Measurements from ENCODE around the gene RHOF. TPM values are rescaled to one million over a fixed set of nuclear protein-coding genes. Genes with fewer than 3 reads are reported as not detected.

Gene RHOF
- total and polyA plus RNA-seq, 2 of the 13 experiments (the other 11 are each of a cell fraction or from before 2014, with no cell fraction given): 14.6 to 32.2 TPM

GRCh38 chr12:121802843-121803698 lies 9.6 kb upstream of the RHOF start (continued):
- TF ChIP-seq, protein P1, sequence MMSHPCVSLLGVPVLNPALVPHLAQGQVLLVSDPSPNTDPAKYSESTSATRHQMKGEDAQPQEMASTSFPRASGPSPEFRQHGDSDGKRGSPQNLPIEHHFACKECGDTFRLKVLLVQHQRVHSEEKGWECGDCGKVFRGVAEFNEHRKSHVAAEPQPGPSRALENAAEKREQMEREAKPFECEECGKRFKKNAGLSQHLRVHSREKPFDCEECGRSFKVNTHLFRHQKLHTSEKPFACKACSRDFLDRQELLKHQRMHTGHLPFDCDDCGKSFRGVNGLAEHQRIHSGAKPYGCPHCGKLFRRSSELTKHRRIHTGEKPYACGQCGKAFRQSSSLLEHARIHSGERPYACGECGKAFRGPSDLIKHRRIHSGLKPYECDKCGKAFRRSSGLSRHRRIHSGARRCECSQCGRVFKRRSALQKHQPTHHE (CRISPR knock-in tag; IDR thresholded peaks at IDR 0.05; ENCODE audit: borderline replicate concordance): no peak
- no peak for TF ChIP-seq ZBTB34 (CRISPR knock-in tag; IDR thresholded peaks at IDR 0.05)
- TF ChIP-seq JUNB (CRISPR knock-in tag; IDR thresholded peaks at IDR 0.05; ENCODE audit: borderline replicate concordance): no peak
- peak; percentile 59; the same call in 1 of the 2 replicates for TF ChIP-seq IRF2 (CRISPR knock-in tag; IDR thresholded peaks at IDR 0.05)
- TF ChIP-seq, protein P2, sequence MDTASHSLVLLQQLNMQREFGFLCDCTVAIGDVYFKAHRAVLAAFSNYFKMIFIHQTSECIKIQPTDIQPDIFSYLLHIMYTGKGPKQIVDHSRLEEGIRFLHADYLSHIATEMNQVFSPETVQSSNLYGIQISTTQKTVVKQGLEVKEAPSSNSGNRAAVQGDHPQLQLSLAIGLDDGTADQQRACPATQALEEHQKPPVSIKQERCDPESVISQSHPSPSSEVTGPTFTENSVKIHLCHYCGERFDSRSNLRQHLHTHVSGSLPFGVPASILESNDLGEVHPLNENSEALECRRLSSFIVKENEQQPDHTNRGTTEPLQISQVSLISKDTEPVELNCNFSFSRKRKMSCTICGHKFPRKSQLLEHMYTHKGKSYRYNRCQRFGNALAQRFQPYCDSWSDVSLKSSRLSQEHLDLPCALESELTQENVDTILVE (CRISPR knock-in tag; IDR thresholded peaks at IDR 0.05): peak; percentile 36; the same call in 1 of the 2 replicates
- TF ChIP-seq U2AF1 (optimal IDR thresholded peaks at IDR 0.05; ENCODE audit: low read depth, low read length): peak; percentile 78
- no peak for TF ChIP-seq ZNF879 (CRISPR knock-in tag; IDR thresholded peaks at IDR 0.05)
- no peak for TF ChIP-seq ZNF510 (CRISPR knock-in tag; IDR thresholded peaks at IDR 0.05; ENCODE audit: low read depth)
- TF ChIP-seq IRX3 (CRISPR knock-in tag; IDR thresholded peaks at IDR 0.05; ENCODE audit: borderline replicate concordance, low read depth): no peak
- TF ChIP-seq NFRKB (IDR thresholded peaks at IDR 0.05): peak; percentile 81
- peak; percentile 85 for TF ChIP-seq ZBTB7B (CRISPR knock-in tag; IDR thresholded peaks at IDR 0.05)
- TF ChIP-seq, protein P3, sequence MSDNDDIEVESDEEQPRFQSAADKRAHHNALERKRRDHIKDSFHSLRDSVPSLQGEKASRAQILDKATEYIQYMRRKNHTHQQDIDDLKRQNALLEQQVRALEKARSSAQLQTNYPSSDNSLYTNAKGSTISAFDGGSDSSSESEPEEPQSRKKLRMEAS (IDR thresholded peaks at IDR 0.05): no peak
- 0 out of 2 replicates have a peak, but pooled peaks have one; percentile 50 for TF ChIP-seq MIER3 (CRISPR knock-in tag; IDR thresholded peaks at IDR 0.05; ENCODE audit: borderline replicate concordance)
- no peak for TF ChIP-seq KAT2B (IDR thresholded peaks at IDR 0.05; ENCODE audit: borderline replicate concordance, low read depth, low read length)
- no peak for TF ChIP-seq CREB3 (CRISPR knock-in tag; IDR thresholded peaks at IDR 0.05)
- TF ChIP-seq PBX3 (CRISPR knock-in tag; IDR thresholded peaks at IDR 0.05; ENCODE audit: borderline replicate concordance): no peak
- TF ChIP-seq YY1 (IDR thresholded peaks at IDR 0.05; ENCODE audit: insufficient read depth, insufficient replicate concordance, low read depth, low read length): peak; percentile 89
- TF ChIP-seq, protein P4, sequence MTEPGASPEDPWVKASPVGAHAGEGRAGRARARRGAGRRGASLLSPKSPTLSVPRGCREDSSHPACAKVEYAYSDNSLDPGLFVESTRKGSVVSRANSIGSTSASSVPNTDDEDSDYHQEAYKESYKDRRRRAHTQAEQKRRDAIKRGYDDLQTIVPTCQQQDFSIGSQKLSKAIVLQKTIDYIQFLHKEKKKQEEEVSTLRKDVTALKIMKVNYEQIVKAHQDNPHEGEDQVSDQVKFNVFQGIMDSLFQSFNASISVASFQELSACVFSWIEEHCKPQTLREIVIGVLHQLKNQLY (CRISPR knock-in tag; IDR thresholded peaks at IDR 0.05): peak; percentile 13; the same call in 1 of the 2 replicates
- TF ChIP-seq ZNF225 (CRISPR knock-in tag; IDR thresholded peaks at IDR 0.05): no peak
- peak; percentile 66; the same call in 1 of the 2 replicates for TF ChIP-seq ZNF788 (CRISPR knock-in tag; IDR thresholded peaks at IDR 0.05; ENCODE audit: borderline replicate concordance)
- no peak for TF ChIP-seq ZMAT3 (CRISPR knock-in tag; conservative IDR thresholded peaks at IDR 0.05)

Data from HepG2 (cell line).